HCT116 (cell line): ENCODE measurements around the gene MADCAM1. TPM values are rescaled to one million over a fixed set of nuclear protein-coding genes. Genes with fewer than 3 reads are reported as not detected.

Experiments
- ATAC-seq: fragments of 200-7000 bp; cut with Tn5 transposase; 2 replicates; pipeline ENCODE4 v1.9.1; 2020; ENCODE audit warnings: mild to moderate bottlenecking, moderate library complexity
- BruUV-seq: library from RNA; stranded (reverse); fragments of 400-500 nt; replicated peaks from 2 replicates; lab custom pipeline; 2021; lab: Mats Ljungman, UMichigan
- CTCF ChIA-PET: fragments of 300-600 bp; sonication (Branson Sonifier 250); formaldehyde crosslinking; loops from one replicate; lab custom pipeline; 2021; ENCODE audit warnings: antibody characterized with exemption; lab: Charles Lee
- POLR2A ChIA-PET: fragments of 300-600, 350-600 bp; sonication (Branson Sonifier 250); formaldehyde crosslinking; loops from one replicate; lab custom pipeline; 2021; ENCODE audit warnings: antibody characterized with exemption; lab: Charles Lee
- RAD21 ChIA-PET, 2 experiments: fragments of 300-600 bp; sonication (Branson Sonifier 250); formaldehyde crosslinking; loops; one replicate each; lab custom pipeline; 2023; ENCODE audit warnings: low total read pairs in 2 of 2; ENCODE audit not compliant: uncharacterized antibody in 2 of 2, unreplicated experiment in 2 of 2, low non-redundant PET in 1 of 2; lab: Charles Lee
- DNase-seq: peaks from one replicate; pipeline ENCODE4 v3.0.0-alpha.2; 2010; ENCODE audit warnings: low read depth, low spot score
- H2AFZ ChIP-seq: fragments of 200-600 bp; shearing (Covaris generic), sonication (generic); 2 replicates; pipeline ENCODE4 v1.6.1; 2017; ENCODE audit warnings: low read depth, mixed run types, mixed read lengths, antibody characterized with exemption, low read length; ENCODE audit not compliant: poor library complexity, severe bottlenecking
- H3K27ac ChIP-seq: 2 replicates; pipeline ENCODE4 v1.5.1; 2012; ENCODE audit warnings: low read depth, low read length
- H3K27me3 ChIP-seq: fragments of 200-600 bp; sonication (generic); 2 replicates; pipeline ENCODE4 v1.6.1; 2016; ENCODE audit warnings: mixed run types, low read length, mixed read lengths; ENCODE audit not compliant: insufficient read depth
- H3K36me3 ChIP-seq, 2 experiments: fragments of 200-500 bp in 1 of 2; fragments of 200-600 bp in 1 of 2; sonication (Bioruptor generic) in 1 of 2; sonication (generic) in 1 of 2; 2 replicates each; pipeline versions ENCODE4 v1.5.1 to v1.6.1; 2014 to 2016; ENCODE audit warnings: low read length in 2 of 2, inconsistent platforms in 1 of 2, mixed read lengths in 1 of 2, mixed run types in 1 of 2; ENCODE audit not compliant: insufficient read depth in 2 of 2, control insufficient read depth in 1 of 2
- H3K4me1 ChIP-seq, 2 experiments: fragments of 200-600 bp in 1 of 2; sonication (generic) in 1 of 2; 2 replicates each; pipeline versions ENCODE4 v1.5.1 to v1.6.1; 2012 to 2017; ENCODE audit warnings: low read length in 2 of 2, inconsistent platforms in 1 of 2, mild to moderate bottlenecking in 1 of 2, mixed read lengths in 1 of 2, mixed run types in 1 of 2, moderate library complexity in 1 of 2; ENCODE audit not compliant: insufficient read depth in 2 of 2, control insufficient read depth in 1 of 2
- H3K4me2 ChIP-seq: fragments of 200-600 bp; sonication (generic); 2 replicates; pipeline ENCODE4 v1.6.1; 2017; ENCODE audit warnings: mixed run types, low read length, mixed read lengths
- H3K4me3 ChIP-seq, 2 experiments: fragments of 200-600 bp in 1 of 2; sonication (generic) in 1 of 2; replicated peaks in 1 of 2; 2 replicates each; pipeline ENCODE4 v1.5.1; 2011 to 2016; ENCODE audit warnings: low read length in 2 of 2, control low read depth in 1 of 2, low read depth in 1 of 2, mild to moderate bottlenecking in 1 of 2, mixed read lengths in 1 of 2, mixed run types in 1 of 2
- H3K79me2 ChIP-seq: fragments of 200-600 bp; sonication (generic); 2 replicates; pipeline ENCODE4 v1.6.1; 2017; ENCODE audit warnings: mild to moderate bottlenecking, mixed run types, low read length, moderate library complexity, mixed read lengths; ENCODE audit not compliant: insufficient read depth
- H3K9ac ChIP-seq: fragments of 200-600 bp; sonication (generic); 2 replicates; pipeline ENCODE4 v1.6.1; 2016; ENCODE audit warnings: low read length, mixed read lengths
- H3K9me2 ChIP-seq: fragments of 200-600 bp; sonication (generic), shearing (Covaris generic); 2 replicates; pipeline ENCODE4 v1.6.1; 2017; ENCODE audit warnings: mixed run types, mild to moderate bottlenecking, moderate library complexity; ENCODE audit not compliant: insufficient read depth
- H3K9me3 ChIP-seq, 2 experiments: fragments of 200-500 bp in 1 of 2; fragments of 200-600 bp in 1 of 2; sonication (Bioruptor generic) in 1 of 2; sonication (generic) in 1 of 2; 2 replicates each; pipeline ENCODE4 v1.6.1; 2014 to 2017; ENCODE audit warnings: low read length in 2 of 2, mixed read lengths in 2 of 2, inconsistent platforms in 1 of 2, low read depth in 1 of 2, mild to moderate bottlenecking in 1 of 2, mixed run types in 1 of 2, moderate library complexity in 1 of 2; ENCODE audit not compliant: control insufficient read depth in 1 of 2, insufficient read depth in 1 of 2
- H4K20me1 ChIP-seq: fragments of 200-600 bp; sonication (generic), shearing (Covaris generic); 2 replicates; pipeline ENCODE4 v1.6.1; 2017; ENCODE audit warnings: mixed run types, mild to moderate bottlenecking, moderate library complexity; ENCODE audit not compliant: insufficient read depth
- CBX3 ChIP-seq: IDR thresholded peaks from 2 replicates; pipeline ENCODE4 v1.6.1; 2012; ENCODE audit warnings: low read depth
- EZH2phosphoT487 ChIP-seq: fragments of 200-600 bp; IDR thresholded peaks from 2 replicates; pipeline ENCODE4 v1.6.1; 2018; ENCODE audit warnings: antibody characterized with exemption, borderline replicate concordance
- FOSL1 ChIP-seq: IDR thresholded peaks from 2 replicates; pipeline ENCODE4 v1.6.1; 2012; ENCODE audit warnings: low read depth
- POLR2A ChIP-seq: IDR thresholded peaks from 2 replicates; pipeline ENCODE4 v1.7.0; 2011; ENCODE audit warnings: borderline replicate concordance; ENCODE audit not compliant: insufficient read depth, insufficient read length; ENCODE audit errors: extremely low read depth
- POLR2AphosphoS5 ChIP-seq: IDR thresholded peaks from 2 replicates; pipeline ENCODE4 v1.6.1; 2011; ENCODE audit warnings: mild to moderate bottlenecking, low read depth, low read length, moderate library complexity
- RAD21 ChIP-seq: IDR thresholded peaks from 2 replicates; pipeline ENCODE4 v1.6.1; 2012; ENCODE audit warnings: low read depth, mild to moderate bottlenecking
- SRF ChIP-seq: IDR thresholded peaks from 2 replicates; pipeline ENCODE4 v1.6.1; 2012; ENCODE audit warnings: low read depth
- YY1 ChIP-seq: IDR thresholded peaks from 2 replicates; pipeline ENCODE4 v1.6.1; 2011; ENCODE audit warnings: low read length, low read depth, moderate library complexity, mild to moderate bottlenecking; ENCODE audit not compliant: insufficient replicate concordance; ENCODE audit errors: extremely low read depth
- ZFX ChIP-seq: fragments of 450-650 bp; IDR thresholded peaks from 2 replicates; pipeline ENCODE4 v1.6.1; 2017
- ZNF274 ChIP-seq: fragments of 200-500 bp; sonication (Bioruptor generic); IDR thresholded peaks from 2 replicates; pipeline ENCODE4 v1.6.1; 2014; ENCODE audit warnings: mild to moderate bottlenecking, low read depth, low read length, inconsistent platforms
- intact Hi-C: fragments of 100-400 bp; cut with micrococcal nuclease; formaldehyde crosslinking; loops from 2 replicates; pipeline ENCODE4 v1.10.0; 2022
- total RNA-seq: library from RNA; stranded (reverse); gene quantifications from one replicate; pipeline ENCODE4 v1.2.1, GENCODE V29; 2021; ENCODE audit not compliant: unreplicated experiment
- TF ChIP-seq, protein P1 (sequence below): IDR thresholded peaks from 2 replicates; pipeline ENCODE4 v1.6.1; 2011; ENCODE audit warnings: mild to moderate bottlenecking, low read length, moderate library complexity; ENCODE audit not compliant: insufficient replicate concordance; ENCODE audit errors: extremely low read depth
- TF ChIP-seq, protein P2 (sequence below): IDR thresholded peaks from 2 replicates; pipeline ENCODE4 v1.6.1; 2012
- TF ChIP-seq, protein P3 (sequence below): IDR thresholded peaks from 2 replicates; pipeline ENCODE4 v1.6.1; 2012

MADCAM1 gene
- total RNA-seq, 1 experiment from 2014 or later, result 0.57 TPM

GRCh38 chr19:498511-498891 lies 2.2 kb downstream of the MADCAM1 start (continued):
- TF ChIP-seq, protein P1, sequence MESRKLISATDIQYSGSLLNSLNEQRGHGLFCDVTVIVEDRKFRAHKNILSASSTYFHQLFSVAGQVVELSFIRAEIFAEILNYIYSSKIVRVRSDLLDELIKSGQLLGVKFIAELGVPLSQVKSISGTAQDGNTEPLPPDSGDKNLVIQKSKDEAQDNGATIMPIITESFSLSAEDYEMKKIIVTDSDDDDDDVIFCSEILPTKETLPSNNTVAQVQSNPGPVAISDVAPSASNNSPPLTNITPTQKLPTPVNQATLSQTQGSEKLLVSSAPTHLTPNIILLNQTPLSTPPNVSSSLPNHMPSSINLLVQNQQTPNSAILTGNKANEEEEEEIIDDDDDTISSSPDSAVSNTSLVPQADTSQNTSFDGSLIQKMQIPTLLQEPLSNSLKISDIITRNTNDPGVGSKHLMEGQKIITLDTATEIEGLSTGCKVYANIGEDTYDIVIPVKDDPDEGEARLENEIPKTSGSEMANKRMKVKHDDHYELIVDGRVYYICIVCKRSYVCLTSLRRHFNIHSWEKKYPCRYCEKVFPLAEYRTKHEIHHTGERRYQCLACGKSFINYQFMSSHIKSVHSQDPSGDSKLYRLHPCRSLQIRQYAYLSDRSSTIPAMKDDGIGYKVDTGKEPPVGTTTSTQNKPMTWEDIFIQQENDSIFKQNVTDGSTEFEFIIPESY, result no peak
- TF ChIP-seq ZNF274 (no peak), RAD21 (no peak), POLR2A (no peak)
- TF ChIP-seq, protein P2, sequence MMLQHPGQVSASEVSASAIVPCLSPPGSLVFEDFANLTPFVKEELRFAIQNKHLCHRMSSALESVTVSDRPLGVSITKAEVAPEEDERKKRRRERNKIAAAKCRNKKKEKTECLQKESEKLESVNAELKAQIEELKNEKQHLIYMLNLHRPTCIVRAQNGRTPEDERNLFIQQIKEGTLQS, result no peak

DNA sequence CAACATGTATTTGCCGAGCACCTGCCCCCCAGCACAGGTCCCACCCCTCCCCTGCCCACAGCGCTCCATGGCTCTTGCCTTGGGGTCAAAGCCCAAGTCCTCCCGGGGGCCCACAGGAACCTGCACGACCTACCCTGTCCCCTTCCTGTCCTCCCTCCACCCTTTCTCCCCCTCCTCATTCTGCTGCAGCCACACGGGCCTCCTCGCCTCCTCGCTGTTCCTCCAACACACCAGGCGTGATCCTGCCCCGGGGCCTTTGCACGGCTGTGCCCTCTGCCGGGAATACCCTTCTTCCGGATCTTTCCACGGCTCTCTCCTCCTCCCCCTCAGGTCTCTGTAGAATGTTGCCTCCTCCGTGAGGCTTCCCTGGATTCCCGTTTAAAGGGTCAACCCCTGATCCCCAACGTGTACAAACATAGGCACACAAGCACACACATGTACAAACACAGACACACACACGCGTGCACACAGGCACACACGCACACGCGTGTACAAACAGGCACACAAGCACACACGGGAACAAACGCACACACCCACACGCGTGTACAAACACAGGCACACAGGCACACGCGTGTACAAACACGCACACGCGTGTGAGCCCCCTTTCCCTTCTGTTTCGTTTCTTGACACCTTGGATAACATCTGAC lies 2.8 kb downstream of the MADCAM1 start:
- peaks cover 2 to 10% of the 10 kb centered on the region in 2 experiments; a peak in 3 of 4 replicates for H3K4me1 ChIP-seq
- H3K4me2 ChIP-seq, result no peak overlapping the region
- no TSS peak for BruUV-seq
- CTCF ChIA-PET, result no interaction called here
- RAD21 ChIA-PET, result no interaction called here
- H3K36me3 ChIP-seq, result no peaks in the 10 kb centered on the region
- no peak overlapping the region for H3K9ac ChIP-seq
- TF ChIP-seq FOSL1 (no peak), ZFX (no peak), POLR2AphosphoS5 (no peak), CBX3 (no peak), SRF (no peak), EZH2phosphoT487 (no peak), YY1 (no peak)
- TF ChIP-seq, protein P3, sequence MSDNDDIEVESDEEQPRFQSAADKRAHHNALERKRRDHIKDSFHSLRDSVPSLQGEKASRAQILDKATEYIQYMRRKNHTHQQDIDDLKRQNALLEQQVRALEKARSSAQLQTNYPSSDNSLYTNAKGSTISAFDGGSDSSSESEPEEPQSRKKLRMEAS, result no peak
- H2AFZ ChIP-seq, result no peak overlapping the region
- H3K79me2 ChIP-seq, result no peaks in the 10 kb centered on the region
- no peak overlapping the region for H3K4me3 ChIP-seq
- no peaks in the 10 kb centered on the region for H3K9me3 ChIP-seq
- ATAC-seq (no peak), DNase-seq (no peak)
- no peaks in the 10 kb centered on the region for H4K20me1 ChIP-seq
- no peaks in the 10 kb centered on the region for H3K9me2 ChIP-seq
- POLR2A ChIA-PET, result no interaction called here
- no peaks in the 10 kb centered on the region for H3K27me3 ChIP-seq
- no peak overlapping the region for H3K27ac ChIP-seq
- intact Hi-C loops, result no loop called here
